ENCODE results near the gene WARS2.

The WARS2 gene

DNA sequence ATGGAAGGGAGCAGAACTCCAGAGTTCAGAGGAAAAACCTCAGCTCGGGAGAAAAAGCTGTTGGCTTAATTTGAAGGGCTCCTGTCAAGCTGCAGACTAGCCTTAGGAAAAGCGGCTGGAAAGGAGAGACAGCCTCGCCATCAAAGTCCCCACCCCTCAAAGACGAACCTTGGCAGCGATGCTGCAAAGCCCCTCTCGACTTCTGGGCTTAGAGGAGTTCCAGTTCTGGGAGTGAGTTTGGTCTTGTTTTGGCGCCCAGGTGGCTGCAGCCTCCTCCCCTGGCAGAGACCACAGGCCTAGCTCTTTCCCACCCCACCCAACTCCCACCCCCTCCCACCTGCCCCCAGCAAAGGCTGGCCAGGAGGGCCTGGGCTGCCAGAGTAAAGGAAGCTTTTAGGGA is 143.2 kb downstream of the WARS2 start:
- H3K4me1 ChIP-seq (ENCODE audit: control insufficient read depth, insufficient read depth, low read length, poor library complexity, severe bottlenecking), result no peaks in the 10 kb centered on the region
- no peaks in the 10 kb centered on the region for H3K36me3 ChIP-seq (ENCODE audit: control insufficient read depth, insufficient read depth, low read length)
- H3K9me3 ChIP-seq (ENCODE audit: control insufficient read depth, low read length), result no peaks in the 10 kb centered on the region
- H3K27ac ChIP-seq (ENCODE audit: insufficient read depth, low read length, poor library complexity, severe bottlenecking), result no peak overlapping the region
- no peak for DNase-seq
- no peak overlapping the region for H3K4me3 ChIP-seq (ENCODE audit: insufficient read depth, low read depth, low read length, poor library complexity, severe bottlenecking)
- H3K27me3 ChIP-seq (replicated peaks; ENCODE audit: control insufficient read depth, insufficient read depth, low read length, poor library complexity, severe bottlenecking), result peaks cover 46% of the 10 kb centered on the region

- Histone ChIP-seq H3K4me1 (ENCODE audit: control insufficient read depth, insufficient read depth, low read length, poor library complexity, severe bottlenecking) (no peaks in the 10 kb centered on the region), H3K9me3 (ENCODE audit: control insufficient read depth, low read length) (no peaks in the 10 kb centered on the region), H3K27me3 (replicated peaks; ENCODE audit: control insufficient read depth, insufficient read depth, low read length, poor library complexity, severe bottlenecking) (peaks cover 48% of the 10 kb centered on the region), H3K36me3 (ENCODE audit: control insufficient read depth, insufficient read depth, low read length) (no peaks in the 10 kb centered on the region), H3K4me3 (ENCODE audit: insufficient read depth, low read depth, low read length, poor library complexity, severe bottlenecking) (no peak overlapping the region), H3K27ac (ENCODE audit: insufficient read depth, low read length, poor library complexity, severe bottlenecking) (no peak overlapping the region)
- DNase-seq, result no peak
Observed at GRCh38 chr1:118995312-118996016, 145.0 kb downstream of the WARS2 start.

DNA sequence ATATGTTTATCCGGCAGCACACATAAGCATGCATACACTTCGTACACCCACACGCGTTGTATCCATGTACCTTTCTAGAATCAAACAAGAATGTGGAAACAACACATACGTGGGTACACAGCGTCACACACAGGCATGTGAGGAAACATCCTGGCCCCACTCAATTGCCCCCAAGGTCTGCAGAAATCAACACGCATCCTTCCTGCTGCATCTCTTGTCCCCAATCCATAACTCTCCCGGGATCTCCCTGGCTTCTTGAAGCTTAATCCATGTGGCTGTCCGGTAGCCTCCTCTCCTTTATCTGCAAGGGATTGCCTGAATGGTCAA is 146.8 kb downstream of the WARS2 start:
- no peak overlapping the region for H3K27ac ChIP-seq (ENCODE audit: insufficient read depth, low read length, poor library complexity, severe bottlenecking)
- DNase-seq, result no peak
- no peak overlapping the region for H3K4me3 ChIP-seq (ENCODE audit: insufficient read depth, low read depth, low read length, poor library complexity, severe bottlenecking)
- H3K9me3 ChIP-seq (ENCODE audit: control insufficient read depth, low read length), result no peaks in the 10 kb centered on the region
- H3K27me3 ChIP-seq (replicated peaks; ENCODE audit: control insufficient read depth, insufficient read depth, low read length, poor library complexity, severe bottlenecking), result peaks cover 51% of the 10 kb centered on the region
- H3K36me3 ChIP-seq (ENCODE audit: control insufficient read depth, insufficient read depth, low read length), result no peaks in the 10 kb centered on the region
- no peaks in the 10 kb centered on the region for H3K4me1 ChIP-seq (ENCODE audit: control insufficient read depth, insufficient read depth, low read length, poor library complexity, severe bottlenecking)

DNA sequence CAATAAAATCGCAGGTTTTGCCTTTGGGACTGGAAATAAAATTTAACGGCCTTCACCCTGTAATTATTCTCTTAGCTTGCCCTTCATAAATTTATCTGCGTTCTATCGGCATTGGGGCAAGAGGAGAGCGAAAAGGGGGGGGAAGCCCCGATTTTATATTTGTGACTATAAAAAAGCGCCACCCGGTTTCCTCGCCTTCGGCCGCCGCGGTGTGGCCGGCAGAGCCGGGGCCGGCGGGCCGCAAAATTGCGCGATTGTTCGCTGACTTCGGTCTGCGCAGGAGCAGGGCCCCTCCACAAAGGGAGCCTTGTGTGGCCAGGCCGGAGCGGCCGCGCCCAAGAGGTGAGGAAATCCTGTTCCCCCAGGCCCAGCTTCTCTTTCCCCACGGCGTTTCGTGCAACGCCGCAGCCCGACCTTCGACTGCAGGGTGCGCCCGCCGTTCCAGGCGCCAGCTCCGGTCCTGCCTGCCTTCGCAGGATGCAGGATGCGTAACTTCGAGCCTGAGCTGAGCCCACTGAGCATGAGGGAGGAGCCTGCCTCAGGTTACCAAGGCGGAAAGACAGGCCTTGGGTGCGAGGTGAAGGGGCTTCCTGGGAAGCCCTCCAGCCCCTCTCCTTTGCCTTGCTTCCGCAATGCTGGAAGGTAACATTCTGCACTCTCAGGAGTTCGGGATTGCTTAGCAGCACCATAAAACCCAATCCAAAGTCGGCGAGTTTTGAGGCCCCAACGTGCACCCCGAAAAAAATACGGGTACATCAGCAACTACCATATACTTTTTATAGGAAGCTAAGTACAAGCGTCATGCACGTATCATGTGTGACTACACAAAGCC is 147.4 kb downstream of the WARS2 start:
- Histone ChIP-seq H3K27me3 (replicated peaks; ENCODE audit: control insufficient read depth, insufficient read depth, low read length, poor library complexity, severe bottlenecking) (peaks cover 51% of the 10 kb centered on the region), H3K4me3 (ENCODE audit: insufficient read depth, low read depth, low read length, poor library complexity, severe bottlenecking) (no peak overlapping the region), H3K4me1 (ENCODE audit: control insufficient read depth, insufficient read depth, low read length, poor library complexity, severe bottlenecking) (no peaks in the 10 kb centered on the region), H3K9me3 (ENCODE audit: control insufficient read depth, low read length) (no peaks in the 10 kb centered on the region), H3K36me3 (ENCODE audit: control insufficient read depth, insufficient read depth, low read length) (no peaks in the 10 kb centered on the region), H3K27ac (ENCODE audit: insufficient read depth, low read length, poor library complexity, severe bottlenecking) (no peak overlapping the region)
- DNase-seq, result no peak

DNA sequence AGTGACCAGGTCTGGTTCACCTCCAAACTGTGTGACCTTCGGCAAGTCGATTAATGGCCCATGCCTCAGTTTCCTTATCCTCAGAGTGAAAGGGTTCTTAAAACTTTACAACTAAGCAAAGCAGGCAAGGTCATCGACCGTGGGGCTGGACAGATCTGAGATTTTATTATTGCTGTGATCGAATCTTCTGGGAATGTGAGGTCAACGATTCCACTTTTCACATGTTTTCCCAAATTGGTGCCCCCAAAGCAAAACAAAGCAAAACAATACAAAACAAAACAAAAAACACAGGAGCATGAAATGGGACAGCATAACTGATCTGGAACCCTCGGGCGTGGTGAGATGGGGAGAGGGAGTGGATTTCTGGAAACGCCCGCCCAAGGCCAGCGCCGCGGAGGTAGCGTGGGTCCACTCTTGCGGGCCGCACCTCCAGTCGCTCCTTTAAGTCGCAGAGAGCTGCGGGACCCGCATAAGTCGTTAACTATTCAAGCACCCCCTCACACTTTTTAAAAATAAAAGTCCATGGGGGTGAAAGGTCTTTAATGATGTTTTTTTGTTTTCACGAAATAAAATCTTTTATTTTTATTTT is 148.1 kb downstream of the WARS2 start:
- no peaks in the 10 kb centered on the region for H3K36me3 ChIP-seq (ENCODE audit: control insufficient read depth, insufficient read depth, low read length)
- H3K4me3 ChIP-seq (ENCODE audit: insufficient read depth, low read depth, low read length, poor library complexity, severe bottlenecking), result no peak overlapping the region
- no peak for DNase-seq
- H3K9me3 ChIP-seq (ENCODE audit: control insufficient read depth, low read length), result no peaks in the 10 kb centered on the region
- H3K4me1 ChIP-seq (ENCODE audit: control insufficient read depth, insufficient read depth, low read length, poor library complexity, severe bottlenecking), result no peaks in the 10 kb centered on the region
- H3K27me3 ChIP-seq (replicated peaks; ENCODE audit: control insufficient read depth, insufficient read depth, low read length, poor library complexity, severe bottlenecking), result peaks cover 52% of the 10 kb centered on the region
- H3K27ac ChIP-seq (ENCODE audit: insufficient read depth, low read length, poor library complexity, severe bottlenecking), result no peak overlapping the region

DNA sequence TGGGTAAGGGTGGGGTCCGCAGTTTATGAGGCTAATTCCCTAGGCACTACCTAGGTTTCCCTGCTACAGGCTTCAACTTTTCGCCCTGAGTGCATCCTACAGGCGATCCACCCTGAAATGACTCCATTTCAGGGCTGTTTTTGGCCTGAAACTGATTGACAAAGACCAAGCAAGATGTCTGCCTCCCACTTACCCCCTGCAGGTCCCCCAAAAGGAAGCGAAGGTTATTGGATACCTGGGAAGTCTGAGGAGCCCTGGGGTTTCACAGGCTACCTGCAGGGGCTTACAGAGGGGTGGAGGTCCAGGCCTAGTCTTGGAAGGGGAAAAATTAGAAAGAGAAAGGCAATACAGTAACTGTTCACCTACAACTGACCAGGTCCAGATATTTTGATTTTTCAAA is 149.0 kb downstream of the WARS2 start:
- Histone ChIP-seq H3K36me3 (ENCODE audit: control insufficient read depth, insufficient read depth, low read length) (no peaks in the 10 kb centered on the region), H3K4me3 (ENCODE audit: insufficient read depth, low read depth, low read length, poor library complexity, severe bottlenecking) (no peak overlapping the region), H3K27me3 (replicated peaks; ENCODE audit: control insufficient read depth, insufficient read depth, low read length, poor library complexity, severe bottlenecking) (peaks cover 58% of the 10 kb centered on the region), H3K4me1 (ENCODE audit: control insufficient read depth, insufficient read depth, low read length, poor library complexity, severe bottlenecking) (no peaks in the 10 kb centered on the region), H3K9me3 (ENCODE audit: control insufficient read depth, low read length) (no peaks in the 10 kb centered on the region), H3K27ac (ENCODE audit: insufficient read depth, low read length, poor library complexity, severe bottlenecking) (no peak overlapping the region)
- DNase-seq, result no peak

- H3K4me1 ChIP-seq (ENCODE audit: control insufficient read depth, insufficient read depth, low read length, poor library complexity, severe bottlenecking), result no peaks in the 10 kb centered on the region
- no peak overlapping the region for H3K4me3 ChIP-seq (ENCODE audit: insufficient read depth, low read depth, low read length, poor library complexity, severe bottlenecking)
- H3K36me3 ChIP-seq (ENCODE audit: control insufficient read depth, insufficient read depth, low read length), result no peaks in the 10 kb centered on the region
- DNase-seq, result no peak
- no peak overlapping the region for H3K27ac ChIP-seq (ENCODE audit: insufficient read depth, low read length, poor library complexity, severe bottlenecking)
- H3K27me3 ChIP-seq (replicated peaks; ENCODE audit: control insufficient read depth, insufficient read depth, low read length, poor library complexity, severe bottlenecking), result peaks cover 61% of the 10 kb centered on the region
- no peaks in the 10 kb centered on the region for H3K9me3 ChIP-seq (ENCODE audit: control insufficient read depth, low read length)
Observed at GRCh38 chr1:118990513-118991152, 149.8 kb downstream of the WARS2 start.

DNA sequence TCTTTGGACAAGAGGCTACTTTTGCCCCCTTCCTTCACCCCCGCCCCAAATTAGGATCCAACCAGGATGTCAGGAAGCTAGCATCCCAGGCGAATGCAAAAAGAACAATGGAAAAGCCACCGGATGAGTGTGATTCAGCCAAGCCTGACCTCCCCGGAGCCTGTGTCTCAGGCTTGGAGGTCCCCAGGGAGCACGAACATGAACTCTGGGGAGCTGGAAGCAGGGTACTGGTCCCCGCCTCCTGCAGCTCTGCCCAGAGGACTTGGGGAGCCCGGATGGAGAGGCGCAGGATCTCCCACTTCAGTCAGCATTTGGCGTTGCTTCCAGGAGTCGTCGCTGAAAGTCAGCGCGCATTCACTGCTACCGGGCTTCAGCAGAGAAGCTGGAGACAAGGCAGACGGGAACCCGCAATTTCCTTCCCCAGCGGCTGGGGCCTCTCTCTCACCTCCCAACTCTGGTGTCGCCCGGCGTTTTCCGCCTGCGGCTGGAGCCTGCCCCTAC is 150.5 kb downstream of the WARS2 start:
- no peak overlapping the region for H3K27ac ChIP-seq (ENCODE audit: insufficient read depth, low read length, poor library complexity, severe bottlenecking)
- H3K4me3 ChIP-seq (ENCODE audit: insufficient read depth, low read depth, low read length, poor library complexity, severe bottlenecking), result no peak overlapping the region
- no peaks in the 10 kb centered on the region for H3K9me3 ChIP-seq (ENCODE audit: control insufficient read depth, low read length)
- DNase-seq, result no peak
- no peaks in the 10 kb centered on the region for H3K36me3 ChIP-seq (ENCODE audit: control insufficient read depth, insufficient read depth, low read length)
- H3K27me3 ChIP-seq (replicated peaks; ENCODE audit: control insufficient read depth, insufficient read depth, low read length, poor library complexity, severe bottlenecking), result peaks cover 68% of the 10 kb centered on the region
- H3K4me1 ChIP-seq (ENCODE audit: control insufficient read depth, insufficient read depth, low read length, poor library complexity, severe bottlenecking), result no peaks in the 10 kb centered on the region

DNA sequence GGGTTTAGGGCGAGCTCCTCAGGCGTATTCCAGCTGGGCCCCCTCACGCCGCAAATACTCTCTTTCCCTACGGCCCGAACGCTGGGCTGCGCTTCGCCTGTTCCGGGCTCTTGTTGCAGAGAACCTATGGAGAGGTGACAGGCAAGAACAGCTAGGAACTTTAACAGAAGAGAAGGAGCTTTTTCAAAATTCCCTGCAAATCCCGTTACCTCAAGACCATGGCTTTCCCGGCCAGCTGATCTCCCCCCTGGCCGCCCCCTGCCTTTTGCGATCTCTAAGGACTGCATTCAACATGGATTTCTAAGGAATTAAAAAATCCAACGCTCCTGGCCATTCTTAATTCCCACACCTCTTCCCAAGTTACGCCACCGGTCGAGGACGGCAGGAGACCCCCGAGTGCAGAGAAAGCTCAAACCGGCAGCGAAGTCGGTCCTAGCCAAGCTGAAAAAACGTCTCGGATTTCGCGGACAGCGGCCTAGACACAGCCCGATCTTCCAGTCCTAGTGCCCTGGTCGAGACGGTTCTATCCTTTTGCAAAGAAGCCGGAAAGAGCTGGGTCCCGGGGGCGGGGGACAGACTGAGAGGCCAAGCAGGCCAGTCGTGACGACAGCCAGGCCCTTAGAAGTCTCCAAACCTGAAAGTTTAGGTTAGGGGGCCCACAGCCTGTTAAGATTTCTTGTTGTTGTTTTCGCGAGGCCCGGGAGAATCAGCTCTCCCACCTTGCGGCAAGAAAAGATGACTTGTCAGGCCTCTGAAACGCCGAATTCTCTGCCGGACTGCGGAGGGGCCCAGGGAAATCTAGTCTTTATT is 151.2 kb downstream of the WARS2 start:
- DNase-seq, result no peak
- no peaks in the 10 kb centered on the region for H3K9me3 ChIP-seq (ENCODE audit: control insufficient read depth, low read length)
- H3K36me3 ChIP-seq (ENCODE audit: control insufficient read depth, insufficient read depth, low read length), result no peaks in the 10 kb centered on the region
- no peak overlapping the region for H3K27ac ChIP-seq (ENCODE audit: insufficient read depth, low read length, poor library complexity, severe bottlenecking)
- H3K4me3 ChIP-seq (ENCODE audit: insufficient read depth, low read depth, low read length, poor library complexity, severe bottlenecking), result no peak overlapping the region
- H3K27me3 ChIP-seq (replicated peaks; ENCODE audit: control insufficient read depth, insufficient read depth, low read length, poor library complexity, severe bottlenecking), result peaks cover 65% of the 10 kb centered on the region
- H3K4me1 ChIP-seq (ENCODE audit: control insufficient read depth, insufficient read depth, low read length, poor library complexity, severe bottlenecking), result no peaks in the 10 kb centered on the region

Measured in effector memory CD4-positive, alpha-beta T cell (primary cell).